22Rv1 (cell line): ENCODE data around the gene ADGRG6.
A peak's percentile ranks its signal among the peaks of the same experiment; 100 is the strongest.

Source experiments
- H3K27ac ChIP-seq: fragments of 450-650 bp; 2 replicates; pipeline ENCODE4 v1.5.1; 2017
- ZFX ChIP-seq: fragments of 450-650 bp; IDR thresholded peaks from 2 replicates; pipeline ENCODE4 v1.6.1; 2017; ENCODE audit warnings: antibody characterized with exemption, borderline replicate concordance
- TF ChIP-seq, protein P1 (sequence below): fragments of 450-650 bp; IDR thresholded peaks from 2 replicates; pipeline ENCODE4 v1.5.1; 2017; ENCODE audit warnings: mild to moderate bottlenecking

Gene ADGRG6

GRCh38 chr6:142470421-142470820 is 168.6 kb downstream of the ADGRG6 start:
- no peak overlapping the region for H3K27ac ChIP-seq
- TF ChIP-seq, protein P1, sequence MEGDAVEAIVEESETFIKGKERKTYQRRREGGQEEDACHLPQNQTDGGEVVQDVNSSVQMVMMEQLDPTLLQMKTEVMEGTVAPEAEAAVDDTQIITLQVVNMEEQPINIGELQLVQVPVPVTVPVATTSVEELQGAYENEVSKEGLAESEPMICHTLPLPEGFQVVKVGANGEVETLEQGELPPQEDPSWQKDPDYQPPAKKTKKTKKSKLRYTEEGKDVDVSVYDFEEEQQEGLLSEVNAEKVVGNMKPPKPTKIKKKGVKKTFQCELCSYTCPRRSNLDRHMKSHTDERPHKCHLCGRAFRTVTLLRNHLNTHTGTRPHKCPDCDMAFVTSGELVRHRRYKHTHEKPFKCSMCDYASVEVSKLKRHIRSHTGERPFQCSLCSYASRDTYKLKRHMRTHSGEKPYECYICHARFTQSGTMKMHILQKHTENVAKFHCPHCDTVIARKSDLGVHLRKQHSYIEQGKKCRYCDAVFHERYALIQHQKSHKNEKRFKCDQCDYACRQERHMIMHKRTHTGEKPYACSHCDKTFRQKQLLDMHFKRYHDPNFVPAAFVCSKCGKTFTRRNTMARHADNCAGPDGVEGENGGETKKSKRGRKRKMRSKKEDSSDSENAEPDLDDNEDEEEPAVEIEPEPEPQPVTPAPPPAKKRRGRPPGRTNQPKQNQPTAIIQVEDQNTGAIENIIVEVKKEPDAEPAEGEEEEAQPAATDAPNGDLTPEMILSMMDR: no peak
- no peak for TF ChIP-seq ZFX

DNA sequence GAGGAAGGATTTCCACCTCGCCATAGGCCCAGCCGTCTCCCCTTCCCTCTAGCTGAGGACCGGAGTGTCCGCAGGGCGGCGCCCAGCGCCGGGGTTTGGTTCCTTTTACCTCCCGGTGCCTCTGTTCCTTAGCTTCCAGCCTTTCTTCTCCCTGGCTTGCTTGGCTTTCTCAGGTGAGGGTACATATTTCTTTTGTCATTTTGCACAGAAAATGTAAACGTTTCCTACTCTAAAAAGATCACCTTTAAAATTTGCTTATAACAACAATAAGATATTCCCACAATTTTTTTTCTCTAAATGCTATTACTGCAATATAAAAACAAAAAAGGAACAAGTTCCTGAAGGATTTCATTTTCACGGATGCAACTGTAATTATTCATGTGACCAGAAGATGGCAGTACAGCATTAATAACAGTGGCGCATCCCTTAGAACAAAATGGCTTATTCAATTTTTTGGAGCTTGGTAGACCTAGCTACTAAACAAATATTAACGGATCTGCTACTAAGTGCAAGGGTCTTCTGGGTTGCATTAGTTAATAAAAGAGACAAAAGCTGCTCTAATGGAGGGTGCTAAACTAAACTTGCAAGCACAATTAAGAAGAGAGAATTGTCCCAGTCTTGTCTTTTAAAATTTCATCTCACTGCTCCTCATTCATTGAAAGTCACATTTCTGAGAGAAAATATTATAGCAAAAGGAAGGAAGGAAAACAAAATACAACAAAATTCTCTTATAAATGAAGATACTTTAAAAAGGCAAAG is 172.9 kb downstream of the ADGRG6 start:
- TF ChIP-seq, protein P1: peak; percentile 89
- no peak for TF ChIP-seq ZFX
- no peak overlapping the region for H3K27ac ChIP-seq

DNA sequence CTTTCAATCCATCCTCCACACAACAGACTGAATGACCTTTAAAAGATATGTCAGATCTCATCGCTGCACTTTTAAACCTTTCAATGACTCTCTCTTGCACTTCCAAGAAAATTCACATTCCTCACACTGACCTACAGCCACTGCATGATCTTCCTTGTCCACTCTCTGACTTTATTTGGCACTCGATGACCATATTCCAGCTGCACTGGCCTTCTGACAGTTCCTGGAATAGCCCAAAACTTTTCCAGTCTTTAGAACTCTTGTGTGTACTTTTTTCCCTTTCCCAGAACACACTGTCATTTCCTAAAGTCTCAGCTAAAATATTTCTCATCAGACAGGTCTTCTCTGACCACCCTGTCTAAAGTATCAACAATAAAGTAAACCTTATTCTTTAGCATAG is 174.6 kb downstream of the ADGRG6 start:
- H3K27ac ChIP-seq: no peak overlapping the region
- TF ChIP-seq ZFX: no peak
- TF ChIP-seq, protein P1: no peak

DNA sequence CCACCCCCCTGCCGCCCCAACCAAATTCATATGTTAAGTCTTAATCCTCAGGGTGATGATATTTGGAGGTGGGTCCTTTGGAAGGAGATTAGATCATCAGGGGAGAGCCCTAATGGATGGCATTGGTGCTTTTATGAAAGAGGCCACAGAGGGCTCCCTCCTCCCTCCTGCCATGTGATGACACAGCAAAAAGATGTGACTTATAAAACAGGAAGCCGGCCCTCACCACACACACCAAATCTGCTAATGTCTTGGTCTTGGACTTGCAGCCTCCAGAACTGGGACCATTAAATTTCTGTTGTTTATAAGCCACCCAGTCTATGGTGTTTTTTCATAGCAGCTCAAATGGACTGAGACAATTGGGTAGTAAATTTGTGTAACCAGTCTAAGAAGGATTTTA is 176.3 kb downstream of the ADGRG6 start:
- no peak overlapping the region for H3K27ac ChIP-seq
- TF ChIP-seq, protein P1: no peak
- TF ChIP-seq ZFX: no peak

GRCh38 chr6:142481466-142481865 is 179.7 kb downstream of the ADGRG6 start:
- no peak overlapping the region for H3K27ac ChIP-seq
- TF ChIP-seq, protein P1: no peak
- no peak for TF ChIP-seq ZFX

- TF ChIP-seq, protein P1: no peak
- no peak for TF ChIP-seq ZFX
- no peak overlapping the region for H3K27ac ChIP-seq
These were observed 180.4 kb downstream of the ADGRG6 start for GRCh38 chr6:142482249-142482648.

GRCh38 chr6:142482974-142483373 is 181.2 kb downstream of the ADGRG6 start:
- TF ChIP-seq ZFX: no peak
- TF ChIP-seq, protein P1: no peak
- H3K27ac ChIP-seq: no peak overlapping the region
